ENCODE data around the gene DNAJA3. TPM values are rescaled to one million over a fixed set of nuclear protein-coding genes. Genes with fewer than 3 reads are reported as not detected.

The DNAJA3 gene
- total and polyA plus RNA-seq, 3 donors from 2014 or later, result 56.0 to 88.3 (median 80.2) TPM

DNA sequence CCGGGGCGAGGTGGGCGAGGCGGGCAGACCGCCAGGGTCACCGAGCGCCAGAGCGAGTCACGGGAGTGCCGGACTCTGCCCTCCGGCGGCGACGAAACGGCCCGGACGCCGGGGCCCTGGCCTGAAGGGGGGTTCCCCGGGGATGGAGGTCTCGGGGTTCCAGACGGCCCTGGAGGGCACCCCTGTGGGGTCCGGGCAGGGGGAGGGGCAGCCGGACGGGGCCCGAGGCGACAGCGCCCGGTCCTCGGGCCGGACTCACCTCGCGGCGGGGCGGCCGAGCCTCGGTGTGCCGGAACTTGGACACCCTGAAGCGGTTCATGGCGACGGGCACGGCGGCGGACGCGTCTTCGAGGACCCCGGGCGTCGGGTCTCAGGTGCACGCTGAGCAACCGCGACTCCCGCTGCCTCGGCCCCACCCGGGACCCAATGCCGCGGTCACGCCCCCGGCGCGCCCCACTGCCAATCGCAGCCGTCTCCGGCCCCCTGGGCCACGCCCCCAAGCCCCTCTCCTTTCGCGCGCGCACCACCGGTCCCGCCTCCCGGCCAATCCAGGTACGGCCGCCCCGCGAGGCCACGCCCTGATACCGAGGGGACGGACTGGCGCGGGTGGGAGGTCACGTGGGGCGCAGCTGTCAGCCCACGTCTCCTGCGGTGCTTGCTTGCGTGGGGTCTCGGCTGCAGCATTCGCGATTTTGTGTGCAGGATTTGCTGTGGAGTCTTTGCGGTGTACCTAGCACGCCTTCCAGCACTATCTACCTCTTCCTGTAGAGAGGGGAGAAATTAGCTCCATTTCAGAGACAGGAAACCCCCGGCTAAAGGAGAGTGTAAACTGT is 9.3 kb upstream of the DNAJA3 start, which contains the start of gene CORO7:
CORO7 (minus strand) TSS at position 397 of the 833 bp plus-strand sequence; CDS start at position 319, 78 bp downstream.
- 0% methylated on average over 1 to 55 of the region's 92 CpGs for WGBS, 2 donors
- H3K36me3 ChIP-seq (ENCODE audit: low read depth, missing control alignments), result no peaks in the 10 kb centered on the region
- peak within 1 kb of the TSS; percentile 56 to 86 for H3K27ac ChIP-seq
- no peak for TF ChIP-seq POLR2A (IDR thresholded peaks at IDR 0.05)
- TF ChIP-seq, protein P1, sequence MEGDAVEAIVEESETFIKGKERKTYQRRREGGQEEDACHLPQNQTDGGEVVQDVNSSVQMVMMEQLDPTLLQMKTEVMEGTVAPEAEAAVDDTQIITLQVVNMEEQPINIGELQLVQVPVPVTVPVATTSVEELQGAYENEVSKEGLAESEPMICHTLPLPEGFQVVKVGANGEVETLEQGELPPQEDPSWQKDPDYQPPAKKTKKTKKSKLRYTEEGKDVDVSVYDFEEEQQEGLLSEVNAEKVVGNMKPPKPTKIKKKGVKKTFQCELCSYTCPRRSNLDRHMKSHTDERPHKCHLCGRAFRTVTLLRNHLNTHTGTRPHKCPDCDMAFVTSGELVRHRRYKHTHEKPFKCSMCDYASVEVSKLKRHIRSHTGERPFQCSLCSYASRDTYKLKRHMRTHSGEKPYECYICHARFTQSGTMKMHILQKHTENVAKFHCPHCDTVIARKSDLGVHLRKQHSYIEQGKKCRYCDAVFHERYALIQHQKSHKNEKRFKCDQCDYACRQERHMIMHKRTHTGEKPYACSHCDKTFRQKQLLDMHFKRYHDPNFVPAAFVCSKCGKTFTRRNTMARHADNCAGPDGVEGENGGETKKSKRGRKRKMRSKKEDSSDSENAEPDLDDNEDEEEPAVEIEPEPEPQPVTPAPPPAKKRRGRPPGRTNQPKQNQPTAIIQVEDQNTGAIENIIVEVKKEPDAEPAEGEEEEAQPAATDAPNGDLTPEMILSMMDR (IDR thresholded peaks at IDR 0.05), result peak in 1 of 3 experiments; percentile 48
- H3K27me3 ChIP-seq, result no peaks in the 10 kb centered on the region
- peaks cover 33% of the 10 kb centered on the region for H3K4me1 ChIP-seq
- H3K4me3 ChIP-seq, result peak within 1 kb of the TSS; percentile 83 to 95
- intact Hi-C loops (cut with DNase I; ENCODE audit: low total_unique reads), result no loop called here
- peak; percentile 97 for DNase-seq
- no peaks in the 10 kb centered on the region for H3K9me3 ChIP-seq

DNA sequence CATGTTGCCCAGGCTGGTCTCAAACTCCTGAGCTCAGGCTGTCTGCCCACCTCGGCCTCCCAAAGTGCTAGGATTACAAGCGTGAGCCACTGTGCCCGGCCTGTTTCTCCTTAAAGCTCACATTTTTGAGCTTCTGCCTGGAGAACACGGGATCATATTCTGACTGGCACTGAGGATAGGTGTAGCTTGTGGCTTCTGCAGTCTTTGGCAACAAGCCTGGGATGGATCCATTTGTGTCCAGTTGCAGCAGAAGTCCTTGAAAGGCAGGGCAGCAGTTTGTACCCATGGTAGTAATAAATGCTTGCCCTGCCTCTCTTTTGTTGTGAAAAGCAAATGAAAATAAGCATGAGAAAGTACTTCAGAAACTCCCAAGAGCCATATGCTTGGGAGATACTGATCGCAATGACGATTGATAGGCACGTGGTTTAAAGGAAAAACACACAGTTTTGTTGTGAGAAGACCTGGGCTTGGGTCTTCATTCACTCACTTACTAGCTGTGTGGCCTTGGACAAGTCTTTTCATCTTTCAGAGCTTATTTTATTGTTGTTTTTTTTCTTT is 6.2 kb upstream of the DNAJA3 start:
- 61 to 73% methylated on average over 7 of the region's 7 CpGs for WGBS, 2 donors
- intact Hi-C loops (cut with DNase I; ENCODE audit: low total_unique reads), result no loop called here
- peaks cover 19% of the 10 kb centered on the region for H3K4me1 ChIP-seq
- H3K9me3 ChIP-seq, result no peaks in the 10 kb centered on the region
- no peak overlapping the region for H3K4me3 ChIP-seq
- no peaks in the 10 kb centered on the region for H3K27me3 ChIP-seq
- TF ChIP-seq, protein P1 (IDR thresholded peaks at IDR 0.05), result no peak
- TF ChIP-seq POLR2A (IDR thresholded peaks at IDR 0.05), result no peak
- peak overlapping the region; percentile 50 to 63 for H3K27ac ChIP-seq
- H3K36me3 ChIP-seq (ENCODE audit: low read depth, missing control alignments), result no peaks in the 10 kb centered on the region
- peak; percentile 83 for DNase-seq

DNA sequence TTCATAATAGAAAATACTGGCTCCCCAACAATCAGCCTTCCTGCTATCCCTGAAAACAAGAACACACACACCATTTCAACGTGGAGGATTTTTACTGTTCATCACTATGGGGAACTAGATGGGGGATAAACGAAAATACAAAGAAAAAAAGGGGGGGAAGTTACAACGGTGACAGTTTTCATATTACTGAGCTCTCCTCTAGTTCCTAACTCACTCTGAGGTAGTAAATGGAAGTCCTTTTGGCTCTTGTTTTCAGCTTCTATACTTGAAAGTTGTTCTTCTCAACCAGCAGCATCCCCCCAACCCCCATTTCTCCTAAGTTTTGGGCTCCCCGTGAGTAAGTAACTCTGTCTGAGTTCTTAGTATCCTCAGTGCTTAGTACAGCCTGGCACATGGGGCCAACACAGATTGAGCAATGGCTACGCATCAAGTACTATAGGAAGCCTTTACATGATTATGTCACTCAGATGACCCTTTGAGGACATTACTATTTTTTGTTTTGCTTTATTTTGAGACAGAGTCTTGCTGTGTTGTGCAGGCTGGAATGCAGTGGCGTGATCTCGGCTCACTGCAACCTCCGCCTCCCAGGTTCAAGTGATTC is 5.1 kb upstream of the DNAJA3 start:
- peak overlapping the region; percentile 50 to 63 for H3K27ac ChIP-seq
- no peaks in the 10 kb centered on the region for H3K36me3 ChIP-seq (ENCODE audit: low read depth, missing control alignments)
- H3K9me3 ChIP-seq, result no peaks in the 10 kb centered on the region
- DNase-seq, result no peak
- intact Hi-C loops (cut with DNase I; ENCODE audit: low total_unique reads), result no loop called here
- no peak overlapping the region for H3K4me3 ChIP-seq
- WGBS, 2 donors, result 81 to 84% methylated on average over 8 of the region's 8 CpGs
- peaks cover 13% of the 10 kb centered on the region for H3K4me1 ChIP-seq
- no peaks in the 10 kb centered on the region for H3K27me3 ChIP-seq
- TF ChIP-seq, protein P1 (IDR thresholded peaks at IDR 0.05), result no peak
- no peak for TF ChIP-seq POLR2A (IDR thresholded peaks at IDR 0.05)

DNA sequence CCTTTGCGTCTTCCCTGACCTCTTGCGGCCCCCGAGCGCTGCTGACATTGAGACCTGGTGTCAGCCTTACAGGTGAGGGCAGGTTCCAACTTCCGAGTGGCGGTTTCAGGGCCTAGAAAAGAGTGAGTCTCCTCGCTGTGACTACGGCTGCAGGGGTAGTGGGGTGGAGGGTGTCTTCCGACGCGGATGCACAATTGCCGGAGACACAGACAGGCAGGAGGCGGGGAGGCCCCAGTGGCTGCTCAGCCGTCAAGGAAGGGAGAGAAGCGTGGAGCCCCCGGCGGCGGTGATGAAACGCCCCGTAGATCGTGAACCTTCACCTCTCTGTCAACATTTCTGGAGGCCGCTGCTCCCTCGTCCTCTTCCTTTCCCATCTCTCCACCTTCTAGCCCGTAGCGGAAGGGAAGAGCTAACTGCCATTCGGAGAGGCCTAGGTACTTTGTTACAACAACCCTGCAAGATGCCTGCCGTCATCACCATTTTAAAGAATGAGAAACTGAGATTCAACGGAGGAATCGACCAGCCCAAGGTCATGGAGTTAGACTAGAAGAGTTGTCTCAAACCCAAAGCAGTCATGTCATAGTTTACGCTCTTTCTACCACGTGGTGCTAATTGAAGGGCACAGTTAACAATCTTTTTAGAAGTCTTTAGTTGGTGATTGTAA is 485 bp downstream of the DNAJA3 start:
- WGBS, 2 donors, result 2 to 3% methylated on average over 18 to 31 of the region's 31 CpGs
- intact Hi-C loops (cut with DNase I; ENCODE audit: low total_unique reads), result no loop called here
- no peak for TF ChIP-seq POLR2A (IDR thresholded peaks at IDR 0.05)
- TF ChIP-seq, protein P1 (IDR thresholded peaks at IDR 0.05), result no peak

More for the DNA sequence above, 485 bp downstream of the DNAJA3 start:
- no peak for DNase-seq
- H3K27me3 ChIP-seq, result no peaks in the 10 kb centered on the region
- H3K9me3 ChIP-seq, result no peaks in the 10 kb centered on the region
- H3K27ac ChIP-seq, result peak overlapping the region; percentile 97 to 98
- peaks cover 10% of the 10 kb centered on the region for H3K4me1 ChIP-seq
- H3K4me3 ChIP-seq, result peak overlapping the region; percentile 88 to 90
- no peaks in the 10 kb centered on the region for H3K36me3 ChIP-seq (ENCODE audit: low read depth, missing control alignments)

Data from testis (tissue), 3 donors.